Neural progenitor cell (in vitro differentiated cells): Measurements from ENCODE around the gene SUCNR1.

Source experiments
- EZH2 ChIP-seq: fragments of 200-600 bp; sonication (generic); IDR thresholded peaks from 2 replicates; pipeline ENCODE4 v1.6.1; 2017; ENCODE audit warnings: antibody characterized with exemption, mild to moderate bottlenecking, moderate library complexity
- EZH2phosphoT487 ChIP-seq: fragments of 200-600 bp; sonication (generic); IDR thresholded peaks from 2 replicates; pipeline ENCODE4 v1.6.1; 2017; ENCODE audit warnings: antibody characterized with exemption
- TF ChIP-seq, protein P1 (sequence below): fragments of 200-600 bp; sonication (generic); IDR thresholded peaks from 2 replicates; pipeline ENCODE4 v1.5.1; 2017; ENCODE audit warnings: antibody characterized with exemption, mild to moderate bottlenecking

DNA sequence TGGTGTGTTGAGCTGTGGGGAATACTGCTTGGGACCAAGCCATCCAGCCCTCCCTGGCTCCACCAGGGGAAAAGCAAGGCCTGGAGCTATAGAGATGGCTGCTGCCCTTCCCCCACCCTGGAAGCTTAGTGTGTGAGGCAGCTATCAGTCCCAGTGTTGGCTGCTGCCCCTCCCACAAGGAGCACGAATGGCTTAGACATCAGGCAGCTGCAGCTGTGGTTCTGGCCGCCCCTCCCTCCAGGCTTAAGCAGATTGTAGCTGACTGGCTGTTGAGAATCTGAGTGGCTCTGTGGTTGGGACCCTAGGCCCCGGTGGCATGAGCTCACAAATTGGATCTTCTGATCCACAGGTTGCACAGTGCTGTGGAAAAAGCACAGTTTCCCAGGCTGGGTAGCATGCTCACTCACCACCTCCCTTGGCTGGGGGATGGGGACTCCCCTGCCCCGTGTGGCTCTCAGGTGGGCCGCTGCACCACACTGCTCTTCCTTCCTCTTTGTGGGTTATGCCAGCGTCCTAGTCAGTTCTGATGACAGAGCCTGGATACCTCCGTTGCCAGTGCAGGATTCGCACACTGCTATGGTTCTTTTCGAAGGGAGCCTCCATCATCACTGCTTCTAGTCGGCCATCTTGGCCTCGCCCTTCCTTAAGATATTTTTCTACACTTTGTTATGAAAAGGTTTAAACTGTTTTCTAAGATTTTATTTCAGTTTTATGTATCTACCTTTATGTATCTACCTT is 21.2 kb upstream of the SUCNR1 start:
- TF ChIP-seq, protein P1, sequence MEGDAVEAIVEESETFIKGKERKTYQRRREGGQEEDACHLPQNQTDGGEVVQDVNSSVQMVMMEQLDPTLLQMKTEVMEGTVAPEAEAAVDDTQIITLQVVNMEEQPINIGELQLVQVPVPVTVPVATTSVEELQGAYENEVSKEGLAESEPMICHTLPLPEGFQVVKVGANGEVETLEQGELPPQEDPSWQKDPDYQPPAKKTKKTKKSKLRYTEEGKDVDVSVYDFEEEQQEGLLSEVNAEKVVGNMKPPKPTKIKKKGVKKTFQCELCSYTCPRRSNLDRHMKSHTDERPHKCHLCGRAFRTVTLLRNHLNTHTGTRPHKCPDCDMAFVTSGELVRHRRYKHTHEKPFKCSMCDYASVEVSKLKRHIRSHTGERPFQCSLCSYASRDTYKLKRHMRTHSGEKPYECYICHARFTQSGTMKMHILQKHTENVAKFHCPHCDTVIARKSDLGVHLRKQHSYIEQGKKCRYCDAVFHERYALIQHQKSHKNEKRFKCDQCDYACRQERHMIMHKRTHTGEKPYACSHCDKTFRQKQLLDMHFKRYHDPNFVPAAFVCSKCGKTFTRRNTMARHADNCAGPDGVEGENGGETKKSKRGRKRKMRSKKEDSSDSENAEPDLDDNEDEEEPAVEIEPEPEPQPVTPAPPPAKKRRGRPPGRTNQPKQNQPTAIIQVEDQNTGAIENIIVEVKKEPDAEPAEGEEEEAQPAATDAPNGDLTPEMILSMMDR: no peak
- no peak for TF ChIP-seq EZH2
- no peak for TF ChIP-seq EZH2phosphoT487
